ENCODE results near the gene KASH5. TPM values are rescaled to one million over a fixed set of nuclear protein-coding genes. Genes with fewer than 3 reads are reported as not detected.
A peak's percentile ranks its signal among the peaks of the same experiment; 100 is the strongest.

Gene KASH5
- total and polyA plus RNA-seq, 5 donors from 2014 or later = not detected

GRCh38 chr19:49343123-49343522, 44.9 kb upstream of the KASH5 start:
- H3K4me1 Mint-ChIP-seq = peaks cover 0 to 21% (median 9%) of the 10 kb centered on the region in 4 donors
- H3K27ac ChIP-seq (ENCODE audit: insufficient read depth, low read length, poor library complexity, severe bottlenecking) = no peak overlapping the region
- H3K9me3 Mint-ChIP-seq = peaks cover 0 to 1% (median 0%) of the 10 kb centered on the region in 7 donors
- peaks cover 8% of the 10 kb centered on the region for H3K36me3 ChIP-seq (ENCODE audit: control insufficient read depth, insufficient read depth, low read length)
- H3K27me3 Mint-ChIP-seq = no peaks in the 10 kb centered on the region
- H3K36me3 Mint-ChIP-seq = peaks cover 27% of the 10 kb centered on the region
- no peaks in the 10 kb centered on the region for H3K27me3 ChIP-seq (ENCODE audit: control insufficient read depth, insufficient read depth, low read length)
- peaks cover 4% of the 10 kb centered on the region for H3K4me1 ChIP-seq (ENCODE audit: control insufficient read depth, insufficient read depth, low read length, poor library complexity, severe bottlenecking)
- H3K9me3 ChIP-seq (ENCODE audit: control insufficient read depth in 2 of 2, low read length in 2 of 2) = no peaks in the 10 kb centered on the region
- peak overlapping the region in 1 of 3 donors; percentile 57 for H3K27ac Mint-ChIP-seq
- ATAC-seq (ENCODE audit: low read depth in 2 of 2) (no peak), DNase-seq (no peak)
- H3K4me3 Mint-ChIP-seq = peak overlapping the region in 1 of 4 donors; percentile 22
- no peak overlapping the region for H3K4me3 ChIP-seq (ENCODE audit: low read depth, low read length)

GRCh38 chr19:49344505-49345423, 43.3 kb upstream of the KASH5 start:
- Mint-ChIP-seq H3K27ac (no peak overlapping the region), H3K4me3 (peak overlapping the region in 1 of 4 donors; percentile 23), H3K9me3 (peaks cover 0 to 1% (median 0%) of the 10 kb centered on the region in 7 donors), H3K36me3 (peaks cover 19% of the 10 kb centered on the region), H3K27me3 (no peaks in the 10 kb centered on the region), H3K4me1 (peaks cover 0 to 10% (median 8%) of the 10 kb centered on the region in 4 donors)
- Histone ChIP-seq H3K36me3 (ENCODE audit: control insufficient read depth, insufficient read depth, low read length) (no peaks in the 10 kb centered on the region), H3K27me3 (ENCODE audit: control insufficient read depth, insufficient read depth, low read length) (no peaks in the 10 kb centered on the region), H3K4me1 (ENCODE audit: control insufficient read depth, insufficient read depth, low read length, poor library complexity, severe bottlenecking) (no peaks in the 10 kb centered on the region), H3K27ac (ENCODE audit: insufficient read depth, low read length, poor library complexity, severe bottlenecking) (no peak overlapping the region), H3K9me3 (ENCODE audit: control insufficient read depth in 2 of 2, low read length in 2 of 2) (no peaks in the 10 kb centered on the region), H3K4me3 (ENCODE audit: low read depth, low read length) (no peak overlapping the region)
- no peak for DNase-seq
- ATAC-seq (ENCODE audit: low read depth in 2 of 2) = no peak

GRCh38 chr19:49347191-49347590, 40.9 kb upstream of the KASH5 start:
- H3K4me3 Mint-ChIP-seq = no peak overlapping the region
- Histone ChIP-seq H3K27me3 (ENCODE audit: control insufficient read depth, insufficient read depth, low read length) (no peaks in the 10 kb centered on the region), H3K4me3 (ENCODE audit: low read depth, low read length) (no peak overlapping the region), H3K9me3 (ENCODE audit: control insufficient read depth in 2 of 2, low read length in 2 of 2) (no peaks in the 10 kb centered on the region), H3K36me3 (ENCODE audit: control insufficient read depth, insufficient read depth, low read length) (no peaks in the 10 kb centered on the region), H3K4me1 (ENCODE audit: control insufficient read depth, insufficient read depth, low read length, poor library complexity, severe bottlenecking) (no peaks in the 10 kb centered on the region), H3K27ac (ENCODE audit: insufficient read depth, low read length, poor library complexity, severe bottlenecking) (no peak overlapping the region)
- DNase-seq (no peak), ATAC-seq (ENCODE audit: low read depth in 2 of 2) (no peak)
- H3K4me1 Mint-ChIP-seq = peaks cover 0 to 9% (median 2%) of the 10 kb centered on the region in 4 donors
- peaks cover 14% of the 10 kb centered on the region for H3K36me3 Mint-ChIP-seq
- H3K27ac Mint-ChIP-seq = no peak overlapping the region
- peaks cover 0 to 3% (median 0%) of the 10 kb centered on the region in 7 donors for H3K9me3 Mint-ChIP-seq
- peaks cover 6% of the 10 kb centered on the region for H3K27me3 Mint-ChIP-seq

- Mint-ChIP-seq H3K4me1 (peaks cover 0 to 9% (median under 1%) of the 10 kb centered on the region in 4 donors), H3K4me3 (no peak overlapping the region), H3K9me3 (peaks cover 0 to 3% (median 0%) of the 10 kb centered on the region in 7 donors), H3K27me3 (peaks cover 6% of the 10 kb centered on the region), H3K36me3 (peaks cover 10% of the 10 kb centered on the region), H3K27ac (no peak overlapping the region)
- Histone ChIP-seq H3K27ac (ENCODE audit: insufficient read depth, low read length, poor library complexity, severe bottlenecking) (no peak overlapping the region), H3K4me3 (ENCODE audit: low read depth, low read length) (no peak overlapping the region), H3K27me3 (ENCODE audit: control insufficient read depth, insufficient read depth, low read length) (no peaks in the 10 kb centered on the region), H3K36me3 (ENCODE audit: control insufficient read depth, insufficient read depth, low read length) (no peaks in the 10 kb centered on the region), H3K9me3 (ENCODE audit: control insufficient read depth in 2 of 2, low read length in 2 of 2) (no peaks in the 10 kb centered on the region), H3K4me1 (ENCODE audit: control insufficient read depth, insufficient read depth, low read length, poor library complexity, severe bottlenecking) (no peaks in the 10 kb centered on the region)
- ATAC-seq (ENCODE audit: low read depth in 2 of 2) = no peak
- DNase-seq = no peak
These were observed 40.2 kb upstream of the KASH5 start for GRCh38 chr19:49347835-49348234.

- Histone ChIP-seq H3K27ac (ENCODE audit: insufficient read depth, low read length, poor library complexity, severe bottlenecking) (no peak overlapping the region), H3K4me3 (ENCODE audit: low read depth, low read length) (no peak overlapping the region), H3K9me3 (ENCODE audit: control insufficient read depth in 2 of 2, low read length in 2 of 2) (no peaks in the 10 kb centered on the region), H3K4me1 (ENCODE audit: control insufficient read depth, insufficient read depth, low read length, poor library complexity, severe bottlenecking) (no peaks in the 10 kb centered on the region), H3K36me3 (ENCODE audit: control insufficient read depth, insufficient read depth, low read length) (no peaks in the 10 kb centered on the region), H3K27me3 (ENCODE audit: control insufficient read depth, insufficient read depth, low read length) (no peaks in the 10 kb centered on the region)
- Mint-ChIP-seq H3K4me1 (peaks cover 0 to 9% (median 0%) of the 10 kb centered on the region in 4 donors), H3K27ac (no peak overlapping the region), H3K9me3 (peaks cover 0 to 4% (median 0%) of the 10 kb centered on the region in 7 donors), H3K4me3 (no peak overlapping the region), H3K27me3 (peaks cover 6% of the 10 kb centered on the region), H3K36me3 (peaks cover 7% of the 10 kb centered on the region)
- DNase-seq (no peak), ATAC-seq (ENCODE audit: low read depth in 2 of 2) (no peak)
These were observed 39.5 kb upstream of the KASH5 start for GRCh38 chr19:49348305-49349189.

- DNase-seq (no peak), ATAC-seq (ENCODE audit: low read depth in 2 of 2) (no peak)
- H3K9me3 Mint-ChIP-seq = peaks cover 0 to 4% (median 0%) of the 10 kb centered on the region in 7 donors
- Histone ChIP-seq H3K4me3 (ENCODE audit: low read depth, low read length) (no peak overlapping the region), H3K27me3 (ENCODE audit: control insufficient read depth, insufficient read depth, low read length) (no peaks in the 10 kb centered on the region), H3K36me3 (ENCODE audit: control insufficient read depth, insufficient read depth, low read length) (no peaks in the 10 kb centered on the region), H3K4me1 (ENCODE audit: control insufficient read depth, insufficient read depth, low read length, poor library complexity, severe bottlenecking) (no peaks in the 10 kb centered on the region), H3K27ac (ENCODE audit: insufficient read depth, low read length, poor library complexity, severe bottlenecking) (no peak overlapping the region), H3K9me3 (ENCODE audit: control insufficient read depth in 2 of 2, low read length in 2 of 2) (no peaks in the 10 kb centered on the region)
- peaks cover 0 to 9% (median 0%) of the 10 kb centered on the region in 4 donors for H3K4me1 Mint-ChIP-seq
- peaks cover 10% of the 10 kb centered on the region for H3K27me3 Mint-ChIP-seq
- H3K4me3 Mint-ChIP-seq = no peak overlapping the region
- H3K36me3 Mint-ChIP-seq = peaks cover 6% of the 10 kb centered on the region
- H3K27ac Mint-ChIP-seq = no peak overlapping the region
These were observed 38.5 kb upstream of the KASH5 start for GRCh38 chr19:49349567-49349966.

- H3K27me3 ChIP-seq (ENCODE audit: control insufficient read depth, insufficient read depth, low read length) = no peaks in the 10 kb centered on the region
- H3K36me3 Mint-ChIP-seq = no peaks in the 10 kb centered on the region
- no peak overlapping the region for H3K27ac ChIP-seq (ENCODE audit: insufficient read depth, low read length, poor library complexity, severe bottlenecking)
- peaks cover 0 to 14% (median 1%) of the 10 kb centered on the region in 4 donors for H3K4me1 Mint-ChIP-seq
- peaks cover 0 to 6% (median 0%) of the 10 kb centered on the region in 7 donors for H3K9me3 Mint-ChIP-seq
- H3K27me3 Mint-ChIP-seq = peaks cover 49% of the 10 kb centered on the region
- no peak overlapping the region for H3K27ac Mint-ChIP-seq
- DNase-seq (no peak), ATAC-seq (ENCODE audit: low read depth in 2 of 2) (no peak)
- no peak overlapping the region for H3K4me3 ChIP-seq (ENCODE audit: low read depth, low read length)
- H3K36me3 ChIP-seq (ENCODE audit: control insufficient read depth, insufficient read depth, low read length) = no peaks in the 10 kb centered on the region
- peaks cover 6% of the 10 kb centered on the region for H3K4me1 ChIP-seq (ENCODE audit: control insufficient read depth, insufficient read depth, low read length, poor library complexity, severe bottlenecking)
- H3K9me3 ChIP-seq (ENCODE audit: control insufficient read depth in 2 of 2, low read length in 2 of 2) = no peaks in the 10 kb centered on the region
- peak overlapping the region in 1 of 4 donors; percentile 14 for H3K4me3 Mint-ChIP-seq
These were observed 32.1 kb upstream of the KASH5 start for GRCh38 chr19:49355909-49356353.

All from CD4-positive, CD25-positive, alpha-beta regulatory T cell (primary cell).